Adrenal gland (tissue), 5 donors: ENCODE results near the gene IFT57.

ENCODE experiments used
- CTCF ChIP-seq, 6 experiments: fragments of 450-650 bp in 4 of 6; fragments of 200-600 bp in 2 of 6; sonication (generic) in 1 of 6; IDR thresholded peaks; 1 replicate in 5 of 6; 2 replicates in 1 of 6; pipeline versions ENCODE4 v1.5.1 to v1.8.0; 2016 to 2021; ENCODE audit warnings: antibody characterized with exemption in 6 of 6, mild to moderate bottlenecking in 2 of 6, moderate library complexity in 1 of 6
- POLR2A ChIP-seq, 2 donors: fragments of 450-650 bp; IDR thresholded peaks; one replicate each; pipeline ENCODE4 v1.6.1; 2017; ENCODE audit warnings: antibody characterized with exemption in 2 of 2, mild to moderate bottlenecking in 2 of 2, moderate library complexity in 1 of 2
- donor health status: DM: no; HTN: no; CAD: no.

GRCh38 chr3:108241721-108242120 is 19.5 kb upstream of the IFT57 start:
- TF ChIP-seq CTCF (IDR thresholded peaks at IDR 0.05) (no peak), POLR2A (IDR thresholded peaks at IDR 0.05) (no peak)
